ENCODE results near the gene LAMTOR4.
A peak's percentile ranks its signal among the peaks of the same experiment; 100 is the strongest.
"Not testable (repeated sequence)": the region's sequence is repeated elsewhere in the genome, so short reads cannot be mapped to it uniquely, and the experiment has no call there.

LAMTOR4 gene

GRCh38 chr7:100122568-100122967 lies 26.1 kb upstream of the LAMTOR4 start:
- DNase-seq: no peak

- no peak for DNase-seq
Measured at GRCh38 chr7:100124301-100125230, 24.2 kb upstream of the LAMTOR4 start.

- DNase-seq: no peak
Measured at GRCh38 chr7:100126239-100126930, 22.3 kb upstream of the LAMTOR4 start.

- peak; percentile 91 to 95 (median 94) for DNase-seq
Measured at GRCh38 chr7:100126931-100127865, 21.5 kb upstream of the LAMTOR4 start, which contains the start of gene MBLAC1. MBLAC1 (plus strand) TSS chr7:100126967; CDS start chr7:100127396, 429 bp downstream.

- peak in 1 of 4 experiments; percentile 14 for DNase-seq
Measured at GRCh38 chr7:100127866-100128636, 20.7 kb upstream of the LAMTOR4 start.

- DNase-seq: no peak
Measured at GRCh38 chr7:100128637-100128963, 20.1 kb upstream of the LAMTOR4 start.

GRCh38 chr7:100130220-100130607 lies 18.5 kb upstream of the LAMTOR4 start:
- DNase-seq: not testable (repeated sequence)

- DNase-seq: peak; percentile 75 to 88 (median 84)
Measured at GRCh38 chr7:100130608-100131453, 17.9 kb upstream of the LAMTOR4 start.

- DNase-seq: no peak
Measured at GRCh38 chr7:100132126-100132525, 16.6 kb upstream of the LAMTOR4 start.

- peak; percentile 76 to 84 (median 80) for DNase-seq
Measured at GRCh38 chr7:100132697-100133151, 16.0 kb upstream of the LAMTOR4 start.

- DNase-seq: no peak
Measured at GRCh38 chr7:100137851-100138760, 10.6 kb upstream of the LAMTOR4 start.

GRCh38 chr7:100141555-100141949 lies 7.2 kb upstream of the LAMTOR4 start:
- peak in 2 of 4 experiments; percentile 27 to 40 for DNase-seq

GRCh38 chr7:100142461-100142860 lies 6.3 kb upstream of the LAMTOR4 start:
- DNase-seq: no peak

GRCh38 chr7:100146350-100146749 lies 2.4 kb upstream of the LAMTOR4 start:
- DNase-seq: not testable (repeated sequence)

- no peak for DNase-seq
Measured at GRCh38 chr7:100147278-100147677, 1.4 kb upstream of the LAMTOR4 start.

- DNase-seq: no peak
Measured at GRCh38 chr7:100148225-100148558, 526 bp upstream of the LAMTOR4 start.

GRCh38 chr7:100152404-100152803 lies 3.7 kb downstream of the LAMTOR4 start:
- DNase-seq: peak; percentile 66 to 87 (median 78)

- DNase-seq: no peak
Measured at GRCh38 chr7:100152937-100153666, 4.4 kb downstream of the LAMTOR4 start.

All from suppressor macrophage (primary cell).